Measurements from ENCODE around the gene MINDY3.

DNA sequence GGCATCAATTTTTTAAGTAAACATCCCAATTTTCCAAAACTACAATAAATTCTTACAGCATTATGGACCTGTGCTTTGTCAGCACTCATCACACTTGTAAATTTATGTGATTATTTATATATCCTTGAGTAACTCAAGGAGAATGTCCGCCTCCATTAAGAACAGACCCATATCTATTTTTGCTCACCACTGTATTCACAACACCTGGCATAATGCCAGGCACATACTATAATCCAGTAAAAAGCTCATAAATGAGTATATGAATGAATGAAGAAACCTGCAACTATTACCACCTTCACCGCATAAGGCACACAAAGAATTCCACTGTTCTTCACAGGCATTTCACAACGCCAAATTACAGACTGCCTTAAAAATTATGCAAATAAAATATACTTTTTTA lies 46.9 kb downstream of the MINDY3 start:
- TF ChIP-seq GATA2 (IDR thresholded peaks at IDR 0.05; ENCODE audit: low read depth, low read length) (no peak), GATA3 (IDR thresholded peaks at IDR 0.05; ENCODE audit: low read depth, low read length) (no peak)

Measured in SH-SY5Y (cell line).